GM18502 (cell line): ENCODE results near the gene DBNDD2.

Experiments
- ATAC-seq: cut with Tn5 transposase; IDR thresholded peaks from one replicate; pipeline ENCODE4 v1.9.1; 2021; ENCODE audit warnings: mild to moderate bottlenecking; ENCODE audit not compliant: unreplicated experiment, poor library complexity

The DBNDD2 gene, protein sequence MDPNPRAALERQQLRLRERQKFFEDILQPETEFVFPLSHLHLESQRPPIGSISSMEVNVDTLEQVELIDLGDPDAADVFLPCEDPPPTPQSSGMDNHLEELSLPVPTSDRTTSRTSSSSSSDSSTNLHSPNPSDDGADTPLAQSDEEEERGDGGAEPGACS

DNA sequence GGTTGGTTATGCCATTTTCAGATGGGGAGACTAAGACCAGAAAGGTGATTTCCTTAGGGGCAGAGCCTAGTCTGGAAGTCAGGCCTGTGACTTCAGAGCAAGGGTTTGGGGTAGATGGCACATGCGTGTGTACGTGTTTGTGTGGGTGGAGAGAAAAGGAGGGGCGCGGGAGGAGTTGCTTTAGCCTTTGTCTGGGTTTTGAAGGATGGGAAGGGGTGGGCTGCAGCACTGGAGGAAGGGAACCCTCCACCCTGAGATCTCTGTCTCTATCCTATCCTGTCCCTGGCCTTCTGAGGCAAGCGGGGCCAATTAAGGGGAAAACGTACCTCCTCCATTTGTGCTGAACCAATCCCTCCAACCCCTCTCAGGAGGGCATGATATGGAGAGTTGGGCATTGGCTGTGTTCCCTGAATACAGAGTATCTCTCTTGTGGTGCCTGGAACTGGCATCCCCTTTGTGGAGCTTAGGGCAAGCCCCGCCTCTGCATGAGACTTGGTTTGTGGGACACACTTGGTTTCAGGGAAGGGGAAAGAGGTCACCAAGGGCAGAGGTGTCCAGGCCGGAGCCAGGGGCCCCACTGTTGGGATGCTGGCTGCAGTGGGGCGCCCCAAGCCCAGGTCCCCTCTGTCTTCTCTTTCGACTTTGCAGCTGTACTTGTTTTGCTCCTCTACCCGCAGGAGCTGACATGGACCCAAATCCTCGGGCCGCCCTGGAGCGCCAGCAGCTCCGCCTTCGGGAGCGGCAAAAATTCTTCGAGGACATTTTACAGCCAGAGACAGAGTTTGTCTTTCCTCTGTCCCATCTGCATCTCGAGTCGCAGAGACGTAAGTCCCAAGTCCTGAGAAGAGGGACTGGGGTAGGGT, at the start of gene DBNDD2:
DBNDD2 (plus strand) TSS at position 507 of the 863 bp plus-strand sequence; CDS start at position 686, 179 bp downstream.
- ATAC-seq, result no peak

DNA sequence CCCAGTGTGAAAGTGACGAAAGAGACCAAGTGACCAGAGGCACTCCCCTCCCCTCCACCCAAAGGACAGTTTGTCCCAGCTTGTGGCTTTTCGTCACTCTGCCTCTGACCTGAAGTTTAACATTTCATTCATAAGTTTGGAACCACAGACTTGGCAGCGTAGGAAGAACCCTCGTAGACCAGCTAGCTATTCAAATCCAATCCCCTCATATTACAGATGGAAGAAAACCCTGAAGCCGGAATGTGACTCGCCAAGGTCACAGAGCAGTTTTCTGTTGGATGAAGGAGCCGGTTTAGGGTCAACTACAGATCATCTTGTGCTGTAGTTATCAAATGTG, 49.1 kb upstream of the DBNDD2 start:
- no peak for ATAC-seq

DNA sequence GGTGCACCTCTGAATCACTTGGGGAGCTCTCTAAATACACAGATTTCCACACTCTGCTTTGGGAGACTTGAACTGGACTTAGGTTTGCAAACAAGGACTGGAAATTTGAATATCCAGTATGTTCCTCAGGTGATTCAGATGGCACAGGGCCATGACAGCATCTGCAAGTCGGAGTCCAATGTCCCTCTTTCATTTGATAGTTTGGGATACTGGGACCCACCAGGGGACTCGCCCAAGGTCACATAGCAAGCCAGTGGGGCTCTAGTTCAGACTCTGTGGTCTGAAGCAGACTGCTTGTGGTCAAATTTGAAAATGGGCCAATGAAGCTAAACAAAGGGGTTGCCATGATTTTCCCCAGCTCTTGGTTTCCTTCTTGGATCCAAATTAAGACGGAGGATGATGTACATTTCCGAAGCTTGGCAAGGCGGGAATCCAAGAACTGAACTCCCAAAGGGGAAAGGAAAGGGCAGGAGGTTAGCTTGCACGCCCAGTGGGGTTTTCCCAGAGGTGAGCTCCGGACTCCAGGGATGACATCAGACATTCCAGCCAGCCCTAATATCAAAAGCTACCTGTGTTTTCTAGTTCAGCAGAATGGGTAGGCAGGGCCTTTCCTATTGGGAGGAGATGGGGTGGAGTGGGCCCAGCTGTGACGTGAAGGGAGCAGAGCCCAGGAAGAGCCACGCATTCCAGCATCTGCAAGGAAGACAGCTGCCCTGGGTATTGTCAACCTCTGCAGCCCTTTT, 48.5 kb upstream of the DBNDD2 start:
- no peak for ATAC-seq

GRCh38 chr20:45361793-45362192, 46.3 kb upstream of the DBNDD2 start:
- ATAC-seq, result no peak

GRCh38 chr20:45362804-45363610, 45.1 kb upstream of the DBNDD2 start, which contains the start of gene SYS1:
SYS1 (plus strand) TSS chr20:45363156; CDS start chr20:45363532, 376 bp downstream.
- peak; percentile 82 for ATAC-seq

GRCh38 chr20:45363611-45364492, 44.2 kb upstream of the DBNDD2 start:
- ATAC-seq, result no peak

- ATAC-seq, result no peak
Observed at GRCh38 chr20:45365444-45365970, 42.6 kb upstream of the DBNDD2 start.

DNA sequence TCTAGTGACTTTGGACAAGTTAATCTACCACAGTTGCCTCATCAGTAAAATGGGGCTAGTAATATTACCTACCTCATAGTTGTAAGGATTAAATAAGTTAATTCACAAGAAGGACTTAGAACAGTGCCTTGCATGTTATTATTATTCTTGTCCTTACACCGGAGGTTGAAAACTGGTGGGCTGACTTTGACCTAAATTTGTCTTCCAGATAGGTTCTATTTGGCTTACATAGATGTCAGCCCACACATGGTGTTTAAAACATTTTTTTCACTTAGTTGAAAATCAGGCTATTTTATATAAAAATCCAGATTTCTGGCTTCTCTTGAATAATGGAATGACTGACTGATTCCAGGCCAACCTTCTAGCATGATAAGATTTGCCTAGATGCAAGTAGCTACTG, 41.9 kb upstream of the DBNDD2 start:
- no peak for ATAC-seq

DNA sequence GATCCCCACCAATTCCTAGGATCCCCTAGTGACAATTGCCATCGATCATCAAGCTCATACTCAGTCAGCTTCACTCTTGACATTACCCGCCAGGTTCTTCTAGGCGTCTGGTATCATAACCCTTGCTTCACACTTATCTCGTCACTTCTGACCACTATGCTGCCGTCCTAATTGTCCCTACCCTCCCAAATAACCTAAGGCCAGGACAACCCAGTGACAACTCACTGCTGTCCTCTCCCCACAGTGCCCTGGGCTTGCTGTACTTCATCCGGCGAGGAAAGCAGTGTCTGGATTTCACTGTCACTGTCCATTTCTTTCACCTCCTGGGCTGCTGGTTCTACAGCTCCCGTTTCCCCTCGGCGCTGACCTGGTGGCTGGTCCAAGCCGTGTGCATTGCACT, 41.5 kb upstream of the DBNDD2 start:
- no peak for ATAC-seq

DNA sequence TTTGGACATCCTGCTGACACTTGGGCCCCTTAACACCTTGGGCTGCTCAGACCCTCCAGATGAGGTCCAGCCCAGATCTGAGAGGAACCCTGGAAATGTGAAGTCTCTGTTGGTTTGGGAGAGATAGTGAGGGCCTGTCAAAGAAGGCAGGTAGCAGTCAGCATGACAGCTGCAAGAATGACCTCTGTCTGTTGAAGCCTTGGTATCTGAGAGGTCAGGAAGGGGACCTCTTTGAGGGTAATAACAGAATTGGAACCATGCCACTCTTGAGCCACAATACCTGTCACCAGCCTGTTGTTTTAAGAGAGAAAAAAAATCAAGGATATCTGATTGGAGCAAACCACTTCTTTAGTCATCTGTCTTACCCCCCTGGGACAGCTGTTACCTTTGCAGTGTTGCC, 41.0 kb upstream of the DBNDD2 start:
- ATAC-seq, result no peak

GRCh38 chr20:45368221-45368980, 39.7 kb upstream of the DBNDD2 start:
- peak; percentile 80 for ATAC-seq

GRCh38 chr20:45370571-45371160, 37.4 kb upstream of the DBNDD2 start:
- ATAC-seq, result no peak

- ATAC-seq, result no peak
Observed at GRCh38 chr20:45372241-45372640, 35.8 kb upstream of the DBNDD2 start.

- ATAC-seq, result no peak
Observed at GRCh38 chr20:45372646-45373352, 35.3 kb upstream of the DBNDD2 start.

DNA sequence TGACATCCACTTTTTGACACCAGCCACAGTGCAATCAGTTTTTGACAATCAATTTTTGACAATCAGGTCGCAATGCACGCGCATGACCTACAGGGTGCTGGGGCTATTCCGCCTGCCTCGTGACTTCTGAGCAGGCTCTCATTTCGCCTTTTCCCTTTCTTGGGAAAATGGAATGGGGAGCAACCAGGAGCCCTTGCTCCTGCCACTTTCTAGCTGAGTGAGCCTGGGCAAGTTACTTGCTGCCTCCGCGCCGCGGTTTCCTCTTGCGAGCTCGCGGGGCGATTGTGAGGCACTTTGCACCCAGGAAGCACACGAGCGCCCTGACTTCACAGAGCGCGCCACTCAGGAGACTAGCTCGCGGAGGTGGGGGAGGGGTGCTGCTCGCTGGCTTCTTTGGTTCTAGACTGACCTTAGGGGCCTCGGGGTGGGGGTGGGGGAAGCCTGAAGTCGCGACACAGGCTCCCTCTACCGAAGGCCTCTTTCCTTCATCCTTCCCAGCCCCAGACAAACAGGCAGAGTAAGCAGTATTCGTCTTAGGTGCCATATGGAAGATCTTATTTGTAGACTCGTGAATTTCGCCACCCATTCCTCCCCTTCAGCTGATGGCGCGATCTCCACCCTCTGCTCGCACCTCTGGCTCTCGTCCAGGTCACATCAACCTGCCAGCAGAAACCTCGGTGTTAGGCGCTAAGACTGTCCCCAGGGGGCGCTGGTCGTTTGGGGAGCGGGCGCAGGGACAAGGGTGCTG, 34.6 kb upstream of the DBNDD2 start:
- ATAC-seq, result peak; percentile 65

DNA sequence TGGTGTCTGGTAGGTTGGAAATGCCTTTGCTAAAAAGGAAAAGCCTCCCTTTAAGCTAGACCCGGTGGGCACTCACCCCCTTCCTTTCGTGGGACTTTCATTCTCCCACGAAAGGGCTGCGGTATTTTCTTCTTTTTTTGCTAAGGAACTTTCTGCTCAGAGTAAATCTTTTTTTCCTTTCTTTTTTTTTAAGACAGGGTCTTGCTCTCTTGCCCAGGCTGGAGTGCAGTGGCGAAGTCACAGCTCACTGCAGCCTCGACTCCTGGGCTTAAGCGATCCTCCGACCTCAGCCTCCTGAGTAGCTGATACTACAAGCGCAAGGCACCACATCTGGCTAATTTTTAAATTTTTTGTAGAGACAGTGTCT, 34.0 kb upstream of the DBNDD2 start:
- no peak for ATAC-seq

DNA sequence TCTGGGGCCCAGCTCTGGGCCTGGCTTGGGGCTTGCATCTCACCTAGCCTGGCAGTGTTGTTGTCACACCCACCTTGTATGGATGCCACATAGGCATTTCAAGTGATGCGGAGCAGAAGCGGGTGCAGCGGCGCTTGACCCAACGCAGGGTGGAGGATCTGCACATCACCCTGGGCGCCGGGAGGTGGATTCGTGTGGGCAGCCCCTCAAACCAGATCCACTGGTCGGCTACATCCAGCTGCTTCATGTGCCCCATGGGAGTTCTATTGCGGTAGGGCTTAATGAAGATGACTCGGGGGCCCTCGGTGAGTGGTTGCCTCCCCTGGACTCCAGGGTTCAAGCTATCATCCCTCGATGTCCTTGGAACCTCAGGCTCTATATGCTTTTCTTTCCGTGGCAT, 33.1 kb upstream of the DBNDD2 start:
- no peak for ATAC-seq
